Right ventricle myocardium superior (tissue), 1 donor: ENCODE results near the gene SESN2. TPM values are rescaled to one million over a fixed set of nuclear protein-coding genes. Genes with fewer than 3 reads are reported as not detected.

Experiments used
- ATAC-seq: fragments of 200-7000 bp; cut with Tn5 transposase; one replicate; pipeline ENCODE4 v1.9.1; 2020; ENCODE audit warnings: mild to moderate bottlenecking; ENCODE audit not compliant: poor library complexity
- DNase-seq: peaks from one replicate; pipeline ENCODE4 v3.0.0-alpha.2; 2020
- intact Hi-C: fragments of 100-400 bp; cut with DNase I; formaldehyde crosslinking; loops from one replicate; pipeline ENCODE4 v1.11.2; 2022
- long read RNA-seq: library from polyadenylated mRNA; unstranded; transcript quantifications from one replicate; pipeline ENCODE4 v2.0.0, GENCODE V29; 2021
- total RNA-seq: library from RNA; stranded (reverse); fragmentation: NEBNext Ultra II Directional; extraction: Animal tissue kit (Norgen Biotek cat#: 25700); gene quantifications from one replicate; pipeline ENCODE4 v1.2.1, GENCODE V29; 2021
- donor health status: DM: no; HTN: yes; CAD: no; lungs with severe emphysema.

SESN2 gene
- 2.6 TPM for total RNA-seq
- long read RNA-seq, transcript SESN2-201 (10 exons, 3,453 nt): major isoform, 6 of 7 reads
- long read RNA-seq, partial matches to known transcripts: 1 of 7 reads
- long read RNA-seq, other reads (novel, unspliced or antisense): 0 of 7 reads

- peak; percentile 99 for ATAC-seq
Measured at GRCh38 chr1:28259252-28259933, at the start of gene SESN2. Gene SESN2 (plus strand): TSS chr1:28259518. CDS start chr1:28259848, 330 bp downstream.

GRCh38 chr1:28209700-28210099, 49.6 kb upstream of the SESN2 start:
- intact Hi-C loops: loop anchor here (2.0 kb wide), 1 partner anchor 119 kb away; no protein-coding TSS in a partner anchor
- no peak for DNase-seq
- ATAC-seq: no peak

More at GRCh38 chr1:28259252-28259933, at the start of gene SESN2:
- intact Hi-C loops: no loop called here
- peak; percentile 100 for DNase-seq

GRCh38 chr1:28213315-28213714, 46.0 kb upstream of the SESN2 start:
- DNase-seq (no peak), ATAC-seq (no peak)
- intact Hi-C loops: no loop called here

- intact Hi-C loops: no loop called here
- no peak for ATAC-seq
- no peak for DNase-seq
Measured at GRCh38 chr1:28229089-28229488, 30.2 kb upstream of the SESN2 start.

GRCh38 chr1:28229996-28230395, 29.3 kb upstream of the SESN2 start:
- no peak for ATAC-seq
- no peak for DNase-seq
- intact Hi-C loops: no loop called here

GRCh38 chr1:28232558-28233263, 26.6 kb upstream of the SESN2 start, which contains the start of gene DNAJC8:
Gene DNAJC8 (minus strand): TSS chr1:28233029. CDS start chr1:28232998, 31 bp downstream.
- ATAC-seq: peak; percentile 78
- intact Hi-C loops: no loop called here
- DNase-seq: peak; percentile 98

GRCh38 chr1:28233264-28233606, 26.1 kb upstream of the SESN2 start:
- DNase-seq: no peak
- ATAC-seq: no peak
- intact Hi-C loops: no loop called here

- intact Hi-C loops: no loop called here
- DNase-seq (peak; percentile 98), ATAC-seq (peak; percentile 93)
Measured at GRCh38 chr1:28235755-28236655, 23.3 kb upstream of the SESN2 start, which contains the start of gene ATP5IF1. Gene ATP5IF1 (plus strand): TSS chr1:28236124. CDS start chr1:28236184, 60 bp downstream.

GRCh38 chr1:28236656-28237322, 22.5 kb upstream of the SESN2 start:
- DNase-seq: no peak
- intact Hi-C loops: no loop called here
- peak; percentile 4 for ATAC-seq

- intact Hi-C loops: no loop called here
- DNase-seq (no peak), ATAC-seq (no peak)
Measured at GRCh38 chr1:28239004-28239403, 20.3 kb upstream of the SESN2 start.

- no peak for DNase-seq
- no peak for ATAC-seq
- intact Hi-C loops: no loop called here
Measured at GRCh38 chr1:28240024-28240423, 19.3 kb upstream of the SESN2 start.

- ATAC-seq (no peak), DNase-seq (no peak)
- intact Hi-C loops: no loop called here
Measured at GRCh38 chr1:28241638-28242241, 17.6 kb upstream of the SESN2 start.

GRCh38 chr1:28243685-28244311, 15.5 kb upstream of the SESN2 start:
- DNase-seq (no peak), ATAC-seq (no peak)
- intact Hi-C loops: no loop called here

- intact Hi-C loops: no loop called here
- ATAC-seq (peak; percentile 42), DNase-seq (no peak)
Measured at GRCh38 chr1:28244549-28245251, 14.6 kb upstream of the SESN2 start.

GRCh38 chr1:28246427-28246832, 12.9 kb upstream of the SESN2 start:
- no peak for ATAC-seq
- no peak for DNase-seq
- intact Hi-C loops: no loop called here

- intact Hi-C loops: no loop called here
Measured at GRCh38 chr1:28247612-28248272, 11.6 kb upstream of the SESN2 start.

More at GRCh38 chr1:28247612-28248272, 11.6 kb upstream of the SESN2 start:
- DNase-seq: no peak
- no peak for ATAC-seq
